Astrocyte of the cerebellum (primary cell): ENCODE results near the gene DLGAP1.

Experiments
- DNase-seq: peaks from one replicate; pipeline ENCODE4 v3.0.0-alpha.2; 2011; ENCODE audit warnings: low read depth
- H3K4me3 ChIP-seq: 2 replicates; pipeline ENCODE4 v1.5.1; 2011; ENCODE audit warnings: mild to moderate bottlenecking, low read depth, low read length, moderate library complexity
- CTCF ChIP-seq: IDR thresholded peaks from 2 replicates; pipeline ENCODE4 v1.5.1; 2012; ENCODE audit warnings: low read length, low read depth, moderate library complexity, mild to moderate bottlenecking; ENCODE audit errors: missing control alignments
- in situ Hi-C: cut with HindIII; loops from 2 replicates; pipeline ENCODE4 v1.10.0; 2017; ENCODE audit warnings: low sequenced_read_pairs

Gene DLGAP1

DNA sequence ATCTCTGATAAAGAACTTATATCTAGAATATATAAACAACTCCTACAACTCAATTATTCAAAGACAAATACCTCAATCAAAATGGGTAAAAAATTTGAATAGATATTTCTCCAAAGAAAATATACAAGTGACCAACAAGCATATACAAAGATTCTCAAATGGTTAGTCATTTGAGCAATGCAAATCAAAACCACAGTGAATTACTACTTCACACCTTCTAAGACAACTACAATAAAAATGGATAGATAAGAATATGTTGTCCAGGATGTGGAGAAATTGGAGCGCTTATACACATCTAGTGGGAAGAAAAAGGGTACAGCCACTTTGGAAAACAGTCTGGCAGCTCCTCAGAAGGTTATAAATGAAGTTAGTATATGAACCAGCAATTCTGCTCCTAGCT, 672.2 kb downstream of the DLGAP1 start:
- no peak for DNase-seq
- H3K4me3 ChIP-seq: no peak overlapping the region
- no peak for TF ChIP-seq CTCF
- in situ Hi-C loops: no loop called here

DNA sequence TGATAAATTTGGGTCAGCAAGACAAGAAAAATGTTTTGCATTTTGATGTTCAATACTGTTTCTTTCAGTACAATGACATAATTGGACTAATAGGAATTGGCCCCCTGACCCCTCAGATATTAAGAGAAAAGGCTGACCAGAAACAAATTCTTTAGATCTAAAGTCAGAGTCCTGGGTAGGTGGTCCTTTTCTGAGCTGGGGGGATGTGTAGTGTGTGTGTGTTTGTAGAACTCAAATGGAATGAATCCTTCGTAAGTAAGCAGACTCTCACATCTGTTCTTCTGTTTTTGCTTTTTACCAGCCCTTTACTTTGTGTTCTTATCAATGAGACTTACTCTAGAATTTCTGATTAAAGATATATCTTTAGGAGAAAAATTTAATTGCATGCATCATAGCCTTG, 677.4 kb downstream of the DLGAP1 start:
- no peak for DNase-seq
- in situ Hi-C loops: no loop called here
- no peak overlapping the region for H3K4me3 ChIP-seq
- no peak for TF ChIP-seq CTCF

DNA sequence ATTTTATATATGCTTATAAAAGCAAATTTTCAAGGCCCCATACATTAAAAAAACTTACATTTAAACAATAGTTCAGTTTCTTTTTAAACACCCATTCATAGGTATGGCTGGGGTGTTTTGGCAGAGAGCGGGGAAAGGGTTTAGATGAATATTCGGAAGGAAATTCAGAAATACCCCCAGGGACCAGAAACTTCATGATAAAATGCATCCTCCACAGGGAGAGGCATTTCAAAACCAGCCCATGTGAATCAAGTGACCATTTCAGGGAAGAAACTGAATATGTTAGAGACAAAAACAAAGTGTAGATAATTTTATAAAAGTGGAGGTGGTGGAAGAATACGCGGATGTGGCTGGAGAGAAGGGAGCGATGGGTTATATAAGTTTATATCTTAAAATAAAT, 678.0 kb downstream of the DLGAP1 start:
- in situ Hi-C loops: no loop called here
- no peak overlapping the region for H3K4me3 ChIP-seq
- DNase-seq: no peak
- TF ChIP-seq CTCF: no peak

GRCh38 chr18:3775996-3776395, 679.1 kb downstream of the DLGAP1 start:
- TF ChIP-seq CTCF: no peak
- no peak overlapping the region for H3K4me3 ChIP-seq
- in situ Hi-C loops: no loop called here
- DNase-seq: no peak

DNA sequence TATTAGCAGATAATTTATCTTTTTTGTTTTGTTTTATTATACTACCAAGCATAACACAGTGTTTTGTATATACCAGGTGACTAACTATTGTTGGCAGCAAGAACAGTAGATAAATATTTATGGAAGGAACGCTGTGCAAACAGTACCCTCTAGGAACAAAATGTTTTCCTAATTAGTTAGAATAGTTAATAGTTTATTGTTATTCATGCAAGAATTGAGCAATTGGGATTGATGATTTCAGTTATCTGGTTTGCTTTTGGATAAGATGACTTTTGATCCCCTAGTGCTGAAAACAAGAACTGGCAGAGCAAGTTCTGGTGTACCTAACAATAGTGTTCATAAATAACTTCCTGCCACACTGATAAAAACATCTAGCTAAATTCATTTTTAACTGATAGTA, 681.8 kb downstream of the DLGAP1 start:
- TF ChIP-seq CTCF: no peak
- H3K4me3 ChIP-seq: no peak overlapping the region
- in situ Hi-C loops: loop anchor here (5.0 to 25.0 kb wide), 2 partner anchors 94 to 214 kb away; no protein-coding TSS in a partner anchor
- DNase-seq: no peak

DNA sequence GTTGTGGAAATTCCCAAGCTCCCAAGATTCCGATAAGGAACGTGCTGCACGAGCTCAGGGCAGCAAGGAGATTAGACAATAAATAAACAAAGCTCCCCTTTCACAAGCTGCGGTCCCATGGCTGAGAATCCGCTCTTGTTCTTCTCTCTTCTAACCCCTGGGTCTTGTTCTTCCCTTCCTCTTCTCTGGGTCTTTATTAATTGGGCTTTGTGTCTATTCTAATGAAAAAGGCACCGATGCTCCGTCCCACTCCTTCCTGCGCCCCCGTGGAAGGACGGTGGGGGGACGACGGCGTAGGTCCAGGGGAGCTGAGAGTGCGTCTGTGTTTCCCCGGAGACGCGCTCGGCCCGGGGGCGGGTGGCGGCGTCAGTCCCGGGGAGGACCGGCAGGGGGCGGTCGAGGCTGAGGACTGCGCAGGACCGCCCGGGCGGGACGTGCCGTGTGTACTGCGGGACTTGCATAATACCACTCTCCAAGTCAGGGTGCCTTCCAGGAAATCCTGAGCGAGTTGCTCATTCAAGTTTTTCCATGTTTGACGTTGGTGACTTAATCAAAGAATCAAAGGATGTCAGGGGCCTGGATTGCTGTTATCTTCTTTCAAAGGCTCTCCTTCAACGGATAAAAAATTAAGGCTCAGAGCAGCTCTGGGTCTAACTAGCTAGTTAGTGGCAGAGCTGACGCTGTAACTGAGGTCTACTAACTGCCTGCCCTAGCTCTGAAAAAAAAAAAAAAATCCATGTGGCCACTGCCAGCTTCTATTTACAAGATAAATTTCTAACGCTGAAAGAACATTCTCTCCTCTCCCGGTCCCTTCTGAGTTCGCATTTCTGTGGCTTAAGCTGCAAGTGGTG, 683.8 kb downstream of the DLGAP1 start:
- TF ChIP-seq CTCF: peak; percentile 93
- in situ Hi-C loops: loop anchor here (5.0 to 25.0 kb wide), 2 partner anchors 96 to 216 kb away; no protein-coding TSS in a partner anchor
- H3K4me3 ChIP-seq: peak overlapping the region; percentile 38
- DNase-seq: peak; percentile 65
